HepG2 (cell line): ENCODE measurements around the gene AFDN. TPM values are rescaled to one million over a fixed set of nuclear protein-coding genes. Genes with fewer than 3 reads are reported as not detected.

Source experiments
- BRD4 ChIP-seq: sonication (generic); formaldehyde crosslinking; IDR thresholded peaks from 2 replicates; pipeline ENCODE4 v1.4.0; 2020; ENCODE audit warnings: missing genetic modification reagents
- CCAR2 ChIP-seq: fragments of 200-400 bp; formaldehyde crosslinking; optimal IDR thresholded peaks from 2 replicates; pipeline ENCODE3; 2018; ENCODE audit warnings: low read depth, mild to moderate bottlenecking, low read length, moderate library complexity
- ELF1 ChIP-seq: sonication (generic); formaldehyde crosslinking; IDR thresholded peaks from 2 replicates; pipeline ENCODE4 v1.4.0; 2020; ENCODE audit warnings: missing genetic modification reagents
- FOXK2 ChIP-seq: fragments of 450-650 bp; IDR thresholded peaks from 2 replicates; pipeline ENCODE4 v1.6.1; 2016
- HMGXB3 ChIP-seq: sonication (generic); formaldehyde crosslinking; IDR thresholded peaks from 2 replicates; pipeline ENCODE4 v1.4.0; 2020; ENCODE audit warnings: missing genetic modification reagents, borderline replicate concordance
- HNRNPK ChIP-seq: fragments of 200-400 bp; formaldehyde crosslinking; IDR thresholded peaks from 2 replicates; pipeline ENCODE4 v1.6.1; 2018; ENCODE audit warnings: low read length, low read depth, moderate library complexity, mild to moderate bottlenecking; ENCODE audit not compliant: poor library complexity, severe bottlenecking
- KLF6 ChIP-seq: IDR thresholded peaks from 2 replicates; pipeline ENCODE4 v1.8.0; 2016; ENCODE audit warnings: missing biosample characterization, missing genetic modification reagents
- RERE ChIP-seq: IDR thresholded peaks from 2 replicates; pipeline ENCODE4 v1.6.1; 2016; ENCODE audit warnings: low read depth, missing genetic modification reagents, missing compliant biosample characterization
- RFX3 ChIP-seq: IDR thresholded peaks from 2 replicates; pipeline ENCODE4 v1.6.1; 2016; ENCODE audit warnings: missing biosample characterization, missing genetic modification reagents
- TP53 ChIP-seq: sonication (generic); formaldehyde crosslinking; conservative IDR thresholded peaks from 2 replicates; pipeline ENCODE4 v1.4.0; 2020; ENCODE audit warnings: missing genetic modification reagents
- YEATS4 ChIP-seq: sonication (generic); formaldehyde crosslinking; IDR thresholded peaks from 2 replicates; pipeline ENCODE4 v1.4.0; 2020; ENCODE audit warnings: missing genetic modification reagents, borderline replicate concordance
- ZNF205 ChIP-seq: IDR thresholded peaks from 2 replicates; pipeline ENCODE4 v1.6.1; 2018; ENCODE audit warnings: missing biosample characterization, missing genetic modification reagents
- ZNF274 ChIP-seq: sonication (generic); formaldehyde crosslinking; IDR thresholded peaks from 2 replicates; pipeline ENCODE4 v1.5.1; 2020; ENCODE audit warnings: mild to moderate bottlenecking, missing genetic modification reagents
- ZNF431 ChIP-seq: sonication (generic); formaldehyde crosslinking; IDR thresholded peaks from 2 replicates; pipeline ENCODE4 v1.9.0; 2022; ENCODE audit warnings: missing genetic modification reagents, low read depth, mild to moderate bottlenecking, borderline replicate concordance
- ZNF510 ChIP-seq: sonication (generic); formaldehyde crosslinking; IDR thresholded peaks from 2 replicates; pipeline ENCODE4 v1.4.0; 2020; ENCODE audit warnings: low read depth, mild to moderate bottlenecking, missing genetic modification reagents
- ZNF883 ChIP-seq: sonication (generic); formaldehyde crosslinking; IDR thresholded peaks from 2 replicates; pipeline ENCODE4 v1.5.1; 2020; ENCODE audit warnings: mild to moderate bottlenecking, missing genetic modification reagents; ENCODE audit errors: not compliant biosample characterization
- polyA plus RNA-seq, 8 experiments: library from polyadenylated mRNA; depleted of rRNA in 3 of 8; stranded (reverse) in 7 of 8; unstranded in 1 of 8; fragments of >200 nt; fragmentation: Illumina TruSeq in 4 of 8; extraction: Trizol in 4 of 8; gene quantifications; 2 replicates each; pipeline versions ENCODE4 v1.2.1 to v1.2.3, GENCODE V29; 2011 to 2016; ENCODE audit warnings: low read depth in 4 of 8, missing spikeins in 1 of 8, mixed read lengths in 1 of 8; ENCODE audit not compliant: insufficient read depth in 1 of 8
- total RNA-seq, 5 experiments: library from RNA; depleted of rRNA; stranded (reverse); fragments of >200 nt; fragmentation: Illumina TruSeq; extraction: Trizol; gene quantifications; 2 replicates each; pipeline ENCODE4 v1.2.3, GENCODE V29; 2016; ENCODE audit warnings: low read depth in 1 of 5
- TF ChIP-seq, protein P1 (sequence below): sonication (generic); formaldehyde crosslinking; IDR thresholded peaks from 2 replicates; pipeline ENCODE4 v1.5.0; 2020; ENCODE audit warnings: missing genetic modification reagents

The AFDN gene
- total and polyA plus RNA-seq, 2 of the 13 experiments (the other 11 are each of a cell fraction or from before 2014, with no cell fraction given): 136 to 151 TPM

DNA sequence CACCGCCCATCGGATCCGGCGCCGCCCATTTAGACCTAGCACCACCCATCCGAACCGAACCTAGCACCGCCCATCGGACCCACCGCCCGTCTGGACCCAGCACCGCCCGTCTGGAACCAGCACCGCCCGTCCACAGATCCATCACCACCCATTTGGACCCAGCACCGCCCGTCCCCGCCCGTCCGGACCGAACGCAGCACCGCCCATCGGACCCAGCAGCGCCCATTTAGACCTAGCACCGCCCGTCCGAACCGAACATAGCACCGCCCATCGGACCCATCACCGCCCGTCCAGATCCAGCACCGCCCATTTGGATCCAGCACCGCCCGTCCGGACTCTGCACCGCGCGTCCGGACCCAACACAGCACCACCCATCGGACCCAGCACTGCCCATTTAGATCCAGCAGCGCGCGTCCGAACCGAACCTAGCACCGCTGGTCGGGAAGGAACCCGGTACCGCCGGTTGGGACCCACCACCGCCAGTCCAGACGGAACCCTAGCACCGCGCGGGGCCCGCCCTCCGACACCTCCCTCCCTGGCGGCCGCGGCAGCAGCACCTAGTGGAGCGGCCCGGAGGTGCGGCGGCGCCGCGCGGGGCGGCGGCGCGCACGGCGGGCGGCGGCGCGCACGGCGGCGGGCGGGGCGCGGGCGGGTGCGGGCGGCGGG is 348 bp upstream of the AFDN start (continued):
- TF ChIP-seq HMGXB3 (CRISPR knock-in tag) (no peak), KLF6 (CRISPR knock-in tag) (no peak), TP53 (CRISPR knock-in tag) (no peak), ZNF431 (no peak), HNRNPK (no peak), FOXK2 (no peak), RERE (no peak), RFX3 (CRISPR knock-in tag) (no peak), YEATS4 (CRISPR knock-in tag) (peak; percentile 70), ELF1 (no peak), ZNF883 (CRISPR knock-in tag) (peak; percentile 88), ZNF274 (CRISPR knock-in tag) (no peak; the same call in 1 of the 2 replicates), CCAR2 (no peak), ZNF510 (CRISPR knock-in tag) (peak; percentile 94), ZNF205 (CRISPR knock-in tag) (0 out of 2 replicates have a peak, but pooled peaks have one; percentile 26), BRD4 (peak; percentile 38; the same call in 1 of the 2 replicates)
- TF ChIP-seq, protein P1, sequence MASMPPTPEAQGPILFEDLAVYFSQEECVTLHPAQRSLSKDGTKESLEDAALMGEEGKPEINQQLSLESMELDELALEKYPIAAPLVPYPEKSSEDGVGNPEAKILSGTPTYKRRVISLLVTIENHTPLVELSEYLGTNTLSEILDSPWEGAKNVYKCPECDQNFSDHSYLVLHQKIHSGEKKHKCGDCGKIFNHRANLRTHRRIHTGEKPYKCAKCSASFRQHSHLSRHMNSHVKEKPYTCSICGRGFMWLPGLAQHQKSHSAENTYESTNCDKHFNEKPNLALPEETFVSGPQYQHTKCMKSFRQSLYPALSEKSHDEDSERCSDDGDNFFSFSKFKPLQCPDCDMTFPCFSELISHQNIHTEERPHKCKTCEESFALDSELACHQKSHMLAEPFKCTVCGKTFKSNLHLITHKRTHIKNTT (CRISPR knock-in tag): no peak
